Keratinocyte (primary cell): ENCODE measurements around the gene APOA5. TPM values are rescaled to one million over a fixed set of nuclear protein-coding genes. Genes with fewer than 3 reads are reported as not detected.

Source experiments
- DNase-seq: peaks from one replicate; pipeline ENCODE4 v3.0.0-alpha.2; 2011; ENCODE audit warnings: low read depth, missing footprints, low spot score
- FAIRE-seq: peaks from 2 replicates; lab custom pipeline; 2011; peaks lifted over from hg19 to GRCh38; lab: Jason Lieb, UNC
- H2AFZ ChIP-seq: 2 replicates; pipeline ENCODE4 v1.6.0; 2012; ENCODE audit warnings: low read length, control low read depth, inconsistent platforms; ENCODE audit not compliant: control insufficient read depth
- H3K27ac ChIP-seq: 2 replicates; pipeline ENCODE4 v1.5.1; 2011; ENCODE audit warnings: low read length; ENCODE audit not compliant: control insufficient read depth, insufficient read depth
- H3K27me3 ChIP-seq: 3 replicates; pipeline ENCODE4 v1.6.0; 2011; ENCODE audit warnings: low read length; ENCODE audit not compliant: control insufficient read depth, insufficient read depth; ENCODE audit errors: extremely low read depth
- H3K36me3 ChIP-seq, 2 experiments: 2 replicates in 1 of 2; 3 replicates in 1 of 2; pipeline ENCODE4 v1.5.1; 2011; ENCODE audit warnings: low read length in 2 of 2, mild to moderate bottlenecking in 1 of 2; ENCODE audit not compliant: control insufficient read depth in 2 of 2, insufficient read depth in 2 of 2; ENCODE audit errors: extremely low read depth in 1 of 2
- H3K4me1 ChIP-seq: 3 replicates; pipeline ENCODE4 v1.5.1; 2011; ENCODE audit warnings: low read length; ENCODE audit not compliant: control insufficient read depth, insufficient read depth; ENCODE audit errors: extremely low read depth
- H3K4me2 ChIP-seq: 3 replicates; pipeline ENCODE4 v1.6.0; 2011; ENCODE audit warnings: low read depth, low read length; ENCODE audit not compliant: control insufficient read depth, insufficient read depth; ENCODE audit errors: extremely low read depth
- H3K4me3 ChIP-seq, 3 experiments: fragments of 200-600 bp in 1 of 3; sonication (generic) in 1 of 3; 2 replicates in 2 of 3; 3 replicates in 1 of 3; pipeline ENCODE4 v1.5.1; 2011 to 2016; ENCODE audit warnings: low read length in 3 of 3, mild to moderate bottlenecking in 3 of 3, control low read depth in 2 of 3, inconsistent platforms in 1 of 3, low read depth in 1 of 3, mixed read lengths in 1 of 3, mixed run types in 1 of 3, moderate library complexity in 1 of 3; ENCODE audit not compliant: control insufficient read depth in 2 of 3, insufficient read depth in 2 of 3; ENCODE audit errors: extremely low read depth in 1 of 3
- H3K79me2 ChIP-seq: 2 replicates; pipeline ENCODE4 v1.6.0; 2012; ENCODE audit warnings: low read length; ENCODE audit not compliant: control insufficient read depth, insufficient read depth
- H3K9ac ChIP-seq: 3 replicates; pipeline ENCODE4 v1.6.0; 2011; ENCODE audit warnings: low read length; ENCODE audit not compliant: control insufficient read depth, insufficient read depth; ENCODE audit errors: extremely low read depth
- H3K9me1 ChIP-seq: 3 replicates; pipeline ENCODE4 v1.6.0; 2011; ENCODE audit warnings: low read length; ENCODE audit not compliant: control insufficient read depth, insufficient read depth; ENCODE audit errors: extremely low read depth
- H3K9me3 ChIP-seq: 2 replicates; pipeline ENCODE4 v1.5.1; 2012; ENCODE audit warnings: low read depth, low read length; ENCODE audit not compliant: control insufficient read depth
- H4K20me1 ChIP-seq: 3 replicates; pipeline ENCODE4 v1.6.0; 2011; ENCODE audit warnings: low read length; ENCODE audit not compliant: control insufficient read depth, insufficient read depth; ENCODE audit errors: extremely low read depth
- EZH2 ChIP-seq: IDR thresholded peaks from one replicate; pipeline ENCODE4 v1.6.1; 2012; ENCODE audit warnings: inconsistent platforms, mild to moderate bottlenecking, low read length, moderate library complexity
- dilution Hi-C: fragments of 300-500 bp; cut with MboI; formaldehyde crosslinking; loops from one replicate; pipeline ENCODE4 v1.7.0; 2020; ENCODE audit warnings: low sequenced_read_pairs; ENCODE audit not compliant: extremely low pct_ligation_motif_present
- polyA plus RNA-seq, 5 experiments: library from polyadenylated mRNA; depleted of rRNA in 3 of 5; stranded (reverse) in 3 of 5; stranded (forward) in 1 of 5; unstranded in 1 of 5; fragments of >200 nt; gene quantifications; 1 replicate in 1 of 5; 2 replicates in 3 of 5; 3 replicates in 1 of 5; pipeline versions ENCODE4 v1.2.1 to v1.2.3, GENCODE V29; 2011 to 2012; ENCODE audit warnings: missing spikeins in 2 of 5, low read depth in 1 of 5, low replicate concordance in 1 of 5
- TF ChIP-seq, protein P1 (sequence below), 3 experiments: IDR thresholded peaks in 1 of 3; conservative IDR thresholded peaks in 1 of 3; optimal IDR thresholded peaks in 1 of 3; 2 replicates in 2 of 3; 3 replicates in 1 of 3; pipeline versions ENCODE3 to v1.5.1; 2011; ENCODE audit warnings: low read length in 3 of 3, mild to moderate bottlenecking in 3 of 3, moderate library complexity in 2 of 3, control low read depth in 1 of 3, inconsistent platforms in 1 of 3; ENCODE audit not compliant: insufficient read depth in 2 of 3; ENCODE audit errors: extremely low read depth in 1 of 3

APOA5 gene
- polyA plus RNA-seq, 1 donor (not counting 4 experiments of a cell fraction or from before 2014, with no cell fraction given), result not detected

DNA sequence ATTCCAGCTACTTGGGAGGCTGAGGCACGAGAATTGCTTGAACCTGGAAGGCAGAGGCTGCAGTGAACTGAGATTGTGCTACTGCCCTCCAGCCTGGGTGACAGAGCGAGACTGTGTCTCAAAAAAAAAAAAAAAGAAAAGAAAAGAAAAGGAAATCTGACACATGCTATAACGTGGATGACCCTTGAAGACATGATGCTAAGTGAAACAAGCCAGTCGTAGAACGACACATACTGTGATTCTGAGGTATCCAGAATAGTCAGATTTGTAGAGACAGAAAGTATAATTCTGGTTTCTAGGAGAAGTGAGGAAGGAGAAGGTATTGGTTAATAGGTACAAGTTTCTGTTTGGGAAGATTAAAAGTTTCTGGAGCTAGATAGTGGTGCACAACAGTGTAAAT is 6.7 kb upstream of the APOA5 start:
- Histone ChIP-seq H3K9ac (no peak overlapping the region), H2AFZ (no peak overlapping the region), H3K36me3 (no peaks in the 10 kb centered on the region), H3K9me3 (no peaks in the 10 kb centered on the region), H3K9me1 (no peaks in the 10 kb centered on the region), H3K4me1 (peaks cover 5% of the 10 kb centered on the region), H4K20me1 (no peaks in the 10 kb centered on the region), H3K27me3 (no peaks in the 10 kb centered on the region), H3K4me3 (no peak overlapping the region), H3K27ac (no peak overlapping the region), H3K79me2 (no peaks in the 10 kb centered on the region), H3K4me2 (no peak overlapping the region)
- dilution Hi-C loops, result no loop called here
- FAIRE-seq, result no peak
- TF ChIP-seq, protein P1, sequence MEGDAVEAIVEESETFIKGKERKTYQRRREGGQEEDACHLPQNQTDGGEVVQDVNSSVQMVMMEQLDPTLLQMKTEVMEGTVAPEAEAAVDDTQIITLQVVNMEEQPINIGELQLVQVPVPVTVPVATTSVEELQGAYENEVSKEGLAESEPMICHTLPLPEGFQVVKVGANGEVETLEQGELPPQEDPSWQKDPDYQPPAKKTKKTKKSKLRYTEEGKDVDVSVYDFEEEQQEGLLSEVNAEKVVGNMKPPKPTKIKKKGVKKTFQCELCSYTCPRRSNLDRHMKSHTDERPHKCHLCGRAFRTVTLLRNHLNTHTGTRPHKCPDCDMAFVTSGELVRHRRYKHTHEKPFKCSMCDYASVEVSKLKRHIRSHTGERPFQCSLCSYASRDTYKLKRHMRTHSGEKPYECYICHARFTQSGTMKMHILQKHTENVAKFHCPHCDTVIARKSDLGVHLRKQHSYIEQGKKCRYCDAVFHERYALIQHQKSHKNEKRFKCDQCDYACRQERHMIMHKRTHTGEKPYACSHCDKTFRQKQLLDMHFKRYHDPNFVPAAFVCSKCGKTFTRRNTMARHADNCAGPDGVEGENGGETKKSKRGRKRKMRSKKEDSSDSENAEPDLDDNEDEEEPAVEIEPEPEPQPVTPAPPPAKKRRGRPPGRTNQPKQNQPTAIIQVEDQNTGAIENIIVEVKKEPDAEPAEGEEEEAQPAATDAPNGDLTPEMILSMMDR (optimal IDR thresholded peaks at IDR 0.05 in 1 of 3, IDR thresholded peaks at IDR 0.05 in 1 of 3, conservative IDR thresholded peaks at IDR 0.05 in 1 of 3; ENCODE audit: extremely low read depth in 1 of 3, insufficient read depth in 2 of 3, low read length in 3 of 3), result no peak
- TF ChIP-seq EZH2, result no peak
- no peak for DNase-seq

DNA sequence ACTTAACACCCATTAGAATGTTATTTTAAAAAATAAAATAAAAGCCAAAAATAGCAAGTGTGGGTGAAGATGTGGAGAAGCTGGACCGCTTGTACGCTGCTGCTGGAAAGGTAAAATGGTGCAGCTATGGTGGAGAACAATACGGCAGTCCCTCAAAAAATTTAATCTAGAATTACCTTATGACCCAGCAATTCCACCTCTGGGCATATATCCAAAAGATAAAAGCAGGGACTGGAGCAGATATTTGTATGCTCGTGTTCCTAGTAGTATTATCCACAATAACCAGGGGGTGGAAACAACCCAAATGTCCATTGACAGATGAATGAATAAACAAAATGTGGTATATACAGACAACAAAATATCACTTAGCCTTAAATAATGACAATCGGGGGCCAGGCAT is 6.1 kb upstream of the APOA5 start:
- H3K9ac ChIP-seq, result no peak overlapping the region
- H2AFZ ChIP-seq, result no peak overlapping the region
- no peaks in the 10 kb centered on the region for H3K36me3 ChIP-seq
- no peaks in the 10 kb centered on the region for H3K9me1 ChIP-seq
- no peak for TF ChIP-seq EZH2
- TF ChIP-seq, protein P1 (optimal IDR thresholded peaks at IDR 0.05 in 1 of 3, IDR thresholded peaks at IDR 0.05 in 1 of 3, conservative IDR thresholded peaks at IDR 0.05 in 1 of 3; ENCODE audit: extremely low read depth in 1 of 3, insufficient read depth in 2 of 3, low read length in 3 of 3), result no peak
- H4K20me1 ChIP-seq, result no peaks in the 10 kb centered on the region
- dilution Hi-C loops, result no loop called here
- H3K9me3 ChIP-seq, result no peaks in the 10 kb centered on the region
- no peaks in the 10 kb centered on the region for H3K79me2 ChIP-seq
- H3K27me3 ChIP-seq, result no peaks in the 10 kb centered on the region
- no peak for FAIRE-seq
- no peak overlapping the region for H3K4me2 ChIP-seq
- no peak overlapping the region for H3K4me3 ChIP-seq
- DNase-seq, result no peak
- H3K27ac ChIP-seq, result no peak overlapping the region
- peaks cover 10% of the 10 kb centered on the region for H3K4me1 ChIP-seq
